ENCODE data around the gene CCDC13. TPM values are rescaled to one million over a fixed set of nuclear protein-coding genes. Genes with fewer than 3 reads are reported as not detected.

The CCDC13 gene
- total RNA-seq, 1 donor from 2014 or later, result 0.13 TPM

- no peak for DNase-seq (ENCODE audit: low read depth in 2 of 2)
Measured at GRCh38 chr3:42800251-42800650, 27.2 kb upstream of the CCDC13 start.

DNA sequence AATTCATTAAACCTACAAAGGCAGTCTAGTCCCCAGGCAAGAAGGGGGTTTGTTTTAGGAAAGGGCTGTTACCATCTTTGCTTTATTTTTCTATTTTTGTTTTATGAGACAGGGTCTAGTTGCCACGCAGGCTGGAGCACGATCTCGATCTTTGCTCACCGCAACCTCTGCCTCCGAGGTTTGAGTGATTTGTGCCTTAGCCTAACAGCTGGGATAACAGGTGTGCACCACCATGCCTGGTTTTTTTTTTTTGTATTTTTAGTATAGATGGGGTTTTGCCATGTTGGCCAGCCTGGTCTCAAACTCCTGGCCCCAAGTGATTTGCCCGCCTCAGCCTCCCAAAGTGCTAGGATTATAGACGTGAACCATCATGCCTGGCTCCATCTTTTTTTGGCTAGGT lies 26.3 kb upstream of the CCDC13 start:
- no peak for DNase-seq (ENCODE audit: low read depth in 2 of 2)

- DNase-seq (ENCODE audit: low read depth in 2 of 2), result no peak
Measured at GRCh38 chr3:42796332-42796885, 23.4 kb upstream of the CCDC13 start.

DNA sequence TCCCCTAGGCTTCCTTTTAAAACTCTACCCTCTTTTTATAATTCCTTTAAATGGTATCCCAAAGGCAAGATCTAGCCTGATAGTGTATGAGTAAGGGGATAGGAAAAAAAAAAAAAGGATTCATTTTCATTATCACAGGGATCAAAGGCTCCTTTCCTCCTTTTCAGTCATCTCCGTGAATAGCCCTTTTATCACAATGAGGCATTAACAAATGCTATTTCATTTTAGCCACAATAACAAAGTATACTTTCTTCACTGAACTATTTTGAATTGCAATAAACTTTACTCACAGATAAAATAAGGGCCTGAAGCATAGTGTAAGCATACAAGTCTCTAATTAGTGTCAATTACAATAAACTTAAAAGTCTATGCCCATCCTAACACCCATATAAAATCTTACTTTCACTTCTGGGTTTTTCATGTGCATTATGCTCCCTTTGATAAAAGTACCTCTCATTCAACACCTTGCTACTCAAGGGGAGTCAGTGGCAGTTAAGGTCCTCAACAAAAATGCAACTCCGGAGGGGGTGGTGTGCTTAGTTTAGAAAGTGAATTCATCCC lies 22.6 kb upstream of the CCDC13 start:
- no peak for DNase-seq (ENCODE audit: low read depth in 2 of 2)

GRCh38 chr3:42790714-42791229 lies 17.7 kb upstream of the CCDC13 start:
- no peak for DNase-seq (ENCODE audit: low read depth in 2 of 2)

DNA sequence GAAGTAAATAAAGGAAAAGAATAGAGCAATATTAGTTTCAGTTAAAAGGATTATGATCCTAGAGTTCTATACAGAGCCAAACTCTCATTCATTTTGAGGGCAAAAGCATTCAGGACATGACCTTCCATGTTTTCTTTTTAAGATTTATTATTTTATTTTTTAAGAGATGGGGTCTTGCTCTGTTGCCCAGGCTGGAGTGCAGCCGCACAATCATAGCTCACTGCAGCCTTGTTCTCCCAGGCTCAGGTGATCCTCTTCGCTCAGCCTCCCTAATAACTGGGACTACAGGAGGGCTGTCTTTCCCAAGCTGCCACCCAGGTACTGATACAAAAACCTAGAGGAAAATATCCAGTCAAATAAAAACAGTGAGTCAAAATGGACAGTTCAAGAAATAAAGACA lies 13.6 kb upstream of the CCDC13 start:
- DNase-seq (ENCODE audit: low read depth in 2 of 2), result no peak

DNA sequence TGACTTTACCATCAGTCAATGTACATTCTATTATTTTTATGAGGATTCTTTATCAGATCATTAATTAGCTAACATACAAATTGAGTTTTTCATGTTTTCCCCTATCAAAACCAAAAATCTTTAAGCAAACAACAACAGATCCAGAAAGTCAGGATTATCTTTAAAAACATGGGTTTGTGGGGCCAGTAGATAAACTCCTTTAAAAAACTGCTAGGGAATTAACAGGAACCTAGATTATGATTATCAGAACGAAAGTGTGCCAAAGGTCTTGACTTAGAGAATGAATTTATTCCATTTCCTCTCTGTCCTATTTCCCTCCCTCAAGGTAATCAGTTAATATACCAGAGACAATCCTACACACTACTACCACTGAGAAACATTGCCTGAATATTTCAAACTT lies 13.2 kb upstream of the CCDC13 start:
- no peak for DNase-seq (ENCODE audit: low read depth in 2 of 2)

DNA sequence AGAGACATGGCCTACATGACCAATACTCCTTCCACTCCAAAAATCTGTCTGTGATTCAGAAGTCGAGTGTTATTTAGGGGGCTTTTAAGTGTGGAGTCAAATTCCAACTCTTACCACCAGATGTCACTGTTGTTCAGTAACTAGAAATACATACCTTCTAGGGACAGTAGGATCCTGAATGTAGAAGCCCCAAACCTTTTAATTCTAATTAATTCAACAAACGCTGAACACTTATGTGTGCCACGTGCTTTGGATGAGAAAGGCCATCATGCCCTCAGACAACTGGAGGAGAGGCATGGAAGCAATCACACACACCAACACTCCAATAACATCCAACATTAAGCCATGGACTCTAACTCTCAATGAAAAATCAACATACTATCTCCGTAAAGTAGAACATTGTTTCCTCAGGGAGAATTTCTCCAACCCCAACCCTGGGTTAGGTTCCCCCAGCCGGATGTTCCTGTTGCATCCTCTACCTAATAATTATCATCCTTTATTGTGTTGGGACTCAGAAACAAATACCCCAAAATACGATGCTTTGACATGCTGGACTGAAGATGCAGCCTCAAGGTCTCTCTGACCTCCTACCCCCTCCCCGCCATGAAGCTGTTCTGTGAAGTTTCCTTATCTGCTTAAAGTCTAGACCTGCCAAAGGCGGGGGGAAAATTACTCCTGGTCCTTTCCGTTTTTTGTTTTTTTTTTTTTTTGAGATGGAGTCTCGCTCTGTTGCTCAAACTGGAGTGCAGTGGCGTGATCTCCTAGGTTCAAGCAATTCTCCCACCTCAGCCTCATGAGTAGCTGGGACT lies 8.0 kb upstream of the CCDC13 start:
- DNase-seq (ENCODE audit: low read depth in 2 of 2), result peak; percentile 68 to 81

DNA sequence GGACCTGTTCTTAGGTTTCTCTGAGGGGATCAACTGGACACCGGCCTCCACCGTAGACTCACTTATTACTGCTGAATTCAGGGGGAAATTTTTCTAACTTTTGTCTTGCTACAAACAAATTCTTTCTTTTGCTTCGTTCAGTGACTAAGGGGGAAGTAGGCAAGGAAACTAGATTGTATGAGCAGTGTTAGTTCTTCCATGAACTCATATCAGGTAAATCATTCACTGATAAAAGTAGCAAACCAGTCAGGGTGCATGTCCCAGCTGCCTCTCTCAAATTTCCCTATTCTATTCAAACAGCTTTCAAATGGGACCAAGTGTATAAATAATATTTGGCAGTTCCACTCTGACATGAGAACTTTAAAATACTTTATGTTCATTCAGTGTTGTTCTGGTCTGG lies 7.3 kb upstream of the CCDC13 start:
- DNase-seq (ENCODE audit: low read depth in 2 of 2), result no peak

DNA sequence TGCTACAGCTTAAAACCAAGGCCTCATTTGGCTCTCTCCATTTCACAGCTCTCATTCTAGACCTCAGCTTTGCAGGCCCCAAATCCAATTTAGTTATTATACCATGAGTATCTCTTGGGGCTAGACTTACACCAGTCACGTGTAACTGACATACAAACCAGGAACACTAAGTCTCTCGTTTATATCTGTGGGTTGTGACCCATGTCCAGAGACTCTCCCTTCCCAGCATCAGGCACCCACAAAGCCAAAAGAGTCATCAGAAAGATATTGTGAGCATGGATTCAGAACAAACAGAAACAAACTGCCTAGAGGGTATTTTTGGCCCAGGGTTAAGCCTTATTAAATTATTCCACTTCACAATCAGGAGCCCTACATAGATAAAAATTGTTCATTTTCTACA lies 5.6 kb upstream of the CCDC13 start:
- no peak for DNase-seq (ENCODE audit: low read depth in 2 of 2)

- DNase-seq (ENCODE audit: low read depth in 2 of 2), result no peak
Measured at GRCh38 chr3:42773409-42773751, 327 bp upstream of the CCDC13 start.

GRCh38 chr3:42771271-42771670 lies 1.8 kb downstream of the CCDC13 start:
- no peak for DNase-seq (ENCODE audit: low read depth in 2 of 2)

DNA sequence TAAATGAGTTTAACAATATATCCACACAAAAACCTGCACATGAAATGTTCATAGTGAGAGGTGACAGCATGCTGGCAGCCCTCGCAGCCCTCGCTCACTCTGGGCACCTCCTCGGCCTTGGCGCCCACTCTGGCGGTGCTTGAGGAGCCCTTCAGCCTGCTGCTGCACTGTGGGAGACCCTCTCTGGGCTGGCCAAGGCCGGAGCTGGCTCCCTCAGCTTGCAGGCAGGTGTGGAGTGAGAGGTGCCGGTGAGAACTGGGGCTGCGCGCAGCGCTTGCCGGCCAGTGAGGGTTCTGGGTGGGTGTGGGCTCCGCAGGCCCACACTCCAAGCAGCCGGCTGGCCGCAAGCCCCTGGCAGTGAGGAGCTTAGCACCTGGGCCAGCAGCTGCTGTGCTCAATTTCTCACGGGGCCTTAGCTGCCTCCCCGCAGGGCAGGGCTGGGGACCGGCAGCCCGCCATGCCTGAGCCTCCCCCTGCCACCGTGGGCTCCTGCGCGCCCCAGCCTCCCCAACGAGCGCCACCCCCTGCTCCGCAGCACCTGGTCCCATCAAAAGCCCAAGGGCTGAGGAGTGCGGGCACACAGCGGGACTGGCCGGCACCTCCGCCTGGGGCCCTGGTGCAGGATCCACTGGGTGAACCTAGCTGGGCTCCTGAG lies 3.4 kb downstream of the CCDC13 start:
- no peak for DNase-seq (ENCODE audit: low read depth in 2 of 2)

GRCh38 chr3:42764561-42765295 lies 8.3 kb downstream of the CCDC13 start:
- no peak for DNase-seq (ENCODE audit: low read depth in 2 of 2)

DNA sequence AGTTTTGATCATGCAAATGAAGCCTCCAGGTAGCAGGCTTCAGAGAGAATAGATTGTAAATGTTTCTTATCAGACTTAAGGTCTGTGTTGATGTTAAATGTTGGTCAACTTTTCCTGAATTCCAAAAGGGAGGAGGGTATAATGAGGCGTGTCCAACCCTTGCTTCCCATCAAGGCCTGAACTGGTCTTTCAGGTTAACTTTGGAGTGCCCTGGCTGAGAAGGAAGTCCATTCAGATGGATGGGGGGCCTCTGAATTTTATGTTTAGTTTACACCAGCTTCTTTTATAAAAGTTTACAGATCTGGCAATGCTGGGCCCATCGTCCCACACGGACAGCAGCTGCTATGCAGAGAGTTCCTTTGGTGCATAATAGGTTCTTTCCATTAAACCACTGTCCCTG lies 8.9 kb downstream of the CCDC13 start:
- DNase-seq (ENCODE audit: low read depth in 2 of 2), result no peak

- peak in 1 of 2 donors; percentile 19 for DNase-seq (ENCODE audit: low read depth in 2 of 2)
Measured at GRCh38 chr3:42763021-42763420, 10.0 kb downstream of the CCDC13 start.

DNA sequence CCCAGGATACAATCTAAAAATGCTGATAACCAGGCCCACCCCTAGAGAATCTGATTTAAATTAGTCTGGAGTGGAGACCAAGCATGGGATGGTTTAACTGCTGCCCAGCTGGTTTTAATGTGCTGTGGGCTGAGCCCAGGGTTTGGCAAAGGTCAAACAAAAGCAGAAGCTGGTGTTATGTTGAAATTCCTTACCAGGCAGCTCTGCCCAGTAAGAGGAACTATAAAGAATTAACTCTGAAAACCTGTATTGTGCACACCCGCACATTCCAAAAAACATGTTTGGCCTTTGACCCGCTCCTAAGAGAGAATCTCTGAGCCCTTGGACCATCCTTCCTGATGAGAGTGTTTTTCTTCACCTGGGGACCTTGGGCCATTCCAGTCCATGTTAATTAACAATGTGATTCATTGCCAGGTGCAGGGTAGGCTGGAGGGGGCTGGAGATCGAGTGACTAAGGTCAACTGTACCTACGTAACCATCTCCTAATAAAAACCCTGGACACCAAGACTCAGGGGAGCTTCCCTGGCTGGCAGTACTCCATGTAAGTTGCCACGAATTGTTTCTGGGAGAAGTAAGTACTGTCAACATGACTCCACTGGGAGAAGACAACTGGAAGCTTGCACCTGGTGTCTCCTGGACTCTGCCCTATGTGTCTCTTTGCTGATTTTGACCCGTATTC lies 10.9 kb downstream of the CCDC13 start:
- DNase-seq (ENCODE audit: low read depth in 2 of 2), result no peak

DNA sequence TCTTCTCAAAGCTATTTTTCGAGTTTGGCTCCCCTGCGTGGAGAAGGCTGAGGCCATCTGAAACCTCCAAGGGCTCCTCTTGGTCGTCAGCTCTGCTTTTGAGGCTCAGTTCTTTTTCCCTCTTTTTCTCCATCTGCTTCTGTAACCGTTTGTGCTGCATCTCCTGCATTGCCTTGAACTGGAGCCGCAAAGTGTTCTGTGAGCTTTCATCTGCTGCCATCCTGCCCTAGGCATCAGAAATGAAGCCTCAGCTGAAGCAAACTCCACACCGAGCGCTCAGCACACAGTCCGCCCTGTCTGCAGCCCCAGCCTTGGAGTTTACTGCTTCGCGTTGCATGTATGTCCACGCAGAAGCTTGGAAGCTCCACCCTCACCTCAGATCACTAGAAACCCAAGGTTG lies 14.9 kb downstream of the CCDC13 start:
- no peak for DNase-seq (ENCODE audit: low read depth in 2 of 2)

DNA sequence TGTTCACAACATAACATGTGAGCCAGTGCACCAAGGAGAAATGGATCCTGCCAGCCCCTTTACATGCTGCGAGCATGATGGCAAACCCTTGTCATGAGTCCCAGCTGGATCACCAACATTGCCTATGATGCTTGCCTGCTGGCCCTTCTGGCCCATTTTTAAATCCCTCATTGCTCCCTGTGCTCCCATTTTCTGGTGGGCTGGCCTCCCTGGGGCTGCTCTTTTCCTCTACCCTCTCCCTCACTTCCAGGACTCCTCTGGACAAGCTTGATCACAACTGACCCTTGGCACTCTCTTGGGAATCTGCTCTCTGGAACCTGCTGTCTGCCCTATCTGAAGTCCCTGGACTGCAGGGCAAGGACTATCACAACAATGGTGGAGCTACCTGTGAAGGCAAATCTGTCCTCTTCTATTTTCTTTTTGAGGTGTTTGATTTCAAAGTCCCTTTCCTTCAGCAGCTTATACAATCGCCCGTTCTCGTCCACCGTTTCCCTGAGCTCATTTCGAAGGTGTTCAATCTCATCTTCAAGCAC lies 16.3 kb downstream of the CCDC13 start:
- DNase-seq (ENCODE audit: low read depth in 2 of 2), result no peak

- peak in 1 of 2 donors; percentile 32 for DNase-seq (ENCODE audit: low read depth in 2 of 2)
Measured at GRCh38 chr3:42755681-42756578, 17.1 kb downstream of the CCDC13 start.

All from dermis microvascular lymphatic vessel endothelial cell (primary cell).